SK-N-SH (cell line): ENCODE data around the gene ELP4. TPM values are rescaled to one million over a fixed set of nuclear protein-coding genes. Genes with fewer than 3 reads are reported as not detected.

Source experiments
- CTCF ChIA-PET: fragments of 300-600, 350-600 bp; formaldehyde crosslinking; extraction: SDS; loops from one replicate; lab custom pipeline; 2021; lab: Yijun Ruan, JAX
- POLR2A ChIA-PET: fragments of 350-600 bp; sonication (Branson Sonifier 250); formaldehyde crosslinking; extraction: SDS; loops from one replicate; lab custom pipeline; 2020; ENCODE audit warnings: antibody characterized with exemption, inconsistent platforms; lab: Yijun Ruan, JAX
- DNase-seq: peaks from one replicate; pipeline ENCODE4 v3.0.0; 2012
- H2AFZ ChIP-seq: fragments of 200-600 bp; sonication (generic); 2 replicates; pipeline ENCODE4 v1.8.1; 2016; ENCODE audit warnings: antibody characterized with exemption, mild to moderate bottlenecking, low read depth
- H3F3A ChIP-seq: fragments of 200-600 bp; sonication (generic); replicated peaks from 2 replicates; pipeline ENCODE3; 2016; ENCODE audit warnings: antibody characterized with exemption, mild to moderate bottlenecking; ENCODE audit not compliant: insufficient read depth
- H3K27ac ChIP-seq, 2 experiments: fragments of 200-500 bp in 1 of 2; fragments of 200-600 bp in 1 of 2; sonication (Bioruptor generic) in 1 of 2; sonication (generic), shearing (Covaris generic) in 1 of 2; 2 replicates each; pipeline versions ENCODE4 v1.5.1 to v1.6.1; 2014 to 2016; ENCODE audit warnings: low read depth in 2 of 2, inconsistent platforms in 1 of 2, low read length in 1 of 2, mild to moderate bottlenecking in 1 of 2, mixed read lengths in 1 of 2
- H3K27me3 ChIP-seq: fragments of 200-600 bp; sonication (generic), shearing (Covaris generic); 2 replicates; pipeline ENCODE4 v1.6.1; 2016; ENCODE audit warnings: mixed run types; ENCODE audit not compliant: insufficient read depth
- H3K36me3 ChIP-seq, 2 experiments: fragments of 200-500 bp in 1 of 2; fragments of 200-600 bp in 1 of 2; sonication (Bioruptor generic) in 1 of 2; sonication (generic) in 1 of 2; replicated peaks in 1 of 2; 2 replicates each; pipeline versions ENCODE3 to v1.5.1; 2014 to 2016; ENCODE audit warnings: low read length in 1 of 2, mild to moderate bottlenecking in 1 of 2; ENCODE audit not compliant: insufficient read depth in 2 of 2, control insufficient read depth in 1 of 2
- H3K4me1 ChIP-seq, 2 experiments: fragments of 200-500 bp in 1 of 2; fragments of 200-600 bp in 1 of 2; sonication (Bioruptor generic) in 1 of 2; sonication (generic), shearing (Covaris generic) in 1 of 2; 2 replicates each; pipeline versions ENCODE4 v1.5.1 to v1.6.1; 2014 to 2016; ENCODE audit warnings: low read depth in 1 of 2, low read length in 1 of 2, mixed run types in 1 of 2; ENCODE audit not compliant: insufficient read depth in 2 of 2, control insufficient read depth in 1 of 2
- H3K4me2 ChIP-seq: fragments of 200-600 bp; sonication (generic), shearing (Covaris generic); 2 replicates; pipeline ENCODE4 v1.6.1; 2017; ENCODE audit warnings: mixed run types
- H3K4me3 ChIP-seq, 2 experiments: fragments of 200-500 bp in 1 of 2; fragments of 200-600 bp in 1 of 2; sonication (Bioruptor generic) in 1 of 2; sonication (generic), shearing (Covaris generic) in 1 of 2; 2 replicates each; pipeline versions ENCODE4 v1.5.1 to v1.8.1; 2014 to 2016; ENCODE audit warnings: low read depth in 2 of 2, inconsistent platforms in 1 of 2, low read length in 1 of 2, mild to moderate bottlenecking in 1 of 2, mixed read lengths in 1 of 2, moderate library complexity in 1 of 2
- H3K79me2 ChIP-seq: fragments of 200-600 bp; sonication (generic); 2 replicates; pipeline ENCODE4 v1.8.1; 2017; ENCODE audit warnings: mild to moderate bottlenecking; ENCODE audit not compliant: insufficient read depth
- H3K9ac ChIP-seq: fragments of 200-600 bp; sonication (generic); 2 replicates; pipeline ENCODE4 v1.6.1; 2017; ENCODE audit warnings: mixed run types
- H3K9me2 ChIP-seq: fragments of 200-600 bp; sonication (generic); 2 replicates; pipeline ENCODE4 v1.6.1; 2017; ENCODE audit warnings: mixed run types
- H3K9me3 ChIP-seq: fragments of 200-600 bp; sonication (generic); 2 replicates; pipeline ENCODE4 v1.6.1; 2017; ENCODE audit warnings: mixed run types, mild to moderate bottlenecking, moderate library complexity
- H4K20me1 ChIP-seq: fragments of 200-600 bp; sonication (generic); 2 replicates; pipeline ENCODE4 v1.6.1; 2017; ENCODE audit warnings: mild to moderate bottlenecking, mixed run types; ENCODE audit not compliant: insufficient read depth
- CHD2 ChIP-seq: fragments of 150-350 bp; IDR thresholded peaks from 2 replicates; pipeline ENCODE4 v1.6.1; 2018; ENCODE audit warnings: low read length; ENCODE audit not compliant: partially characterized antibody
- CTCF ChIP-seq: fragments of 200-600 bp; sonication (generic); IDR thresholded peaks from 2 replicates; pipeline ENCODE4 v1.6.1; 2017; ENCODE audit warnings: antibody characterized with exemption, mild to moderate bottlenecking, moderate library complexity
- EP300 ChIP-seq, 2 experiments: IDR thresholded peaks; 2 replicates each; pipeline versions ENCODE4 v1.4.0 to v1.6.1; 2012; ENCODE audit warnings: borderline replicate concordance in 1 of 2, low read depth in 1 of 2, low read length in 1 of 2
- EZH2phosphoT487 ChIP-seq: fragments of 200-600 bp; sonication (generic); IDR thresholded peaks from 2 replicates; pipeline ENCODE4 v1.6.1; 2017; ENCODE audit warnings: low read depth, mixed run types, mild to moderate bottlenecking, antibody characterized with exemption, moderate library complexity, borderline replicate concordance
- FOSL2 ChIP-seq: IDR thresholded peaks from 2 replicates; pipeline ENCODE4 v1.4.0; 2012; ENCODE audit warnings: low read depth, mild to moderate bottlenecking, moderate library complexity, borderline replicate concordance
- FOXM1 ChIP-seq: IDR thresholded peaks from 2 replicates; pipeline ENCODE4 v1.4.0; 2012; ENCODE audit warnings: low read depth, mild to moderate bottlenecking
- GABPA ChIP-seq: IDR thresholded peaks from 2 replicates; pipeline ENCODE4 v1.4.0; 2012; ENCODE audit warnings: low read depth, mild to moderate bottlenecking
- NFIC ChIP-seq: IDR thresholded peaks from 2 replicates; pipeline ENCODE4 v1.4.0; 2012; ENCODE audit warnings: borderline replicate concordance
- POLR2AphosphoS5 ChIP-seq: IDR thresholded peaks from 2 replicates; pipeline ENCODE4 v1.6.1; 2012; ENCODE audit warnings: low read depth, low read length
- RAD21 ChIP-seq: IDR thresholded peaks from 2 replicates; pipeline ENCODE4 v1.6.1; 2012; ENCODE audit warnings: mild to moderate bottlenecking, low read length
- RFX5 ChIP-seq: IDR thresholded peaks from 2 replicates; pipeline ENCODE4 v1.6.1; 2012; ENCODE audit warnings: mild to moderate bottlenecking, improper control_type of control experiment, low read length
- RXRA ChIP-seq: IDR thresholded peaks from 2 replicates; pipeline ENCODE4 v1.4.0; 2012; ENCODE audit warnings: low read depth, mild to moderate bottlenecking, borderline replicate concordance
- SMC3 ChIP-seq: IDR thresholded peaks from 2 replicates; pipeline ENCODE4 v1.6.1; 2012; ENCODE audit warnings: low read depth, low read length, improper control_type of control experiment
- TAF1 ChIP-seq: IDR thresholded peaks from 2 replicates; pipeline ENCODE4 v1.6.1; 2012; ENCODE audit warnings: low read depth, mild to moderate bottlenecking, low read length, moderate library complexity, borderline replicate concordance
- TCF12 ChIP-seq: IDR thresholded peaks from 2 replicates; pipeline ENCODE4 v1.4.0; 2012
- TEAD4 ChIP-seq: IDR thresholded peaks from 2 replicates; pipeline ENCODE4 v1.4.0; 2012; ENCODE audit warnings: mild to moderate bottlenecking, borderline replicate concordance; ENCODE audit not compliant: insufficient read depth
- YY1 ChIP-seq: IDR thresholded peaks from 2 replicates; pipeline ENCODE4 v1.4.0; 2012; ENCODE audit warnings: low read depth, mild to moderate bottlenecking
- ZBTB33 ChIP-seq: IDR thresholded peaks from 2 replicates; pipeline ENCODE4 v1.4.0; 2012; ENCODE audit warnings: low read depth, borderline replicate concordance
- WGBS: methylation state at CpG from one replicate; pipeline ENCODE4 v1.1.6; 2017; ENCODE audit warnings: low lambda C conversion rate; 5-methylcytosine and 5-hydroxymethylcytosine counted together
- polyA plus RNA-seq, 3 experiments: library from polyadenylated mRNA; depleted of rRNA; stranded (reverse); fragments of >200 nt; gene quantifications; 2 replicates each; pipeline ENCODE4 v1.2.3, GENCODE V29; 2012

Gene ELP4
- polyA plus RNA-seq, 1 of the 3 experiments (the other 2 are of a cell fraction): 7.0 TPM

- no peak for TF ChIP-seq FOSL2
- no peak for TF ChIP-seq RAD21
- TF ChIP-seq TAF1: no peak
- no peak for TF ChIP-seq FOXM1
- no peak for TF ChIP-seq ZBTB33
- TF ChIP-seq CHD2: no peak
- TF ChIP-seq NFIC: no peak
- TF ChIP-seq TCF12: no peak
- no peak for TF ChIP-seq CTCF
- no peak for TF ChIP-seq GABPA
- TF ChIP-seq POLR2AphosphoS5: no peak
- no peak for TF ChIP-seq RFX5
- no peak for TF ChIP-seq TEAD4
Measured at GRCh38 chr11:31649129-31649966, 139.8 kb downstream of the ELP4 start.

GRCh38 chr11:31651208-31651607 lies 141.6 kb downstream of the ELP4 start:
- peaks cover 11% of the 10 kb centered on the region for H3F3A ChIP-seq
- CTCF ChIA-PET: interaction anchor here (1.6 to 3.7 kb wide), 2 partner anchors 10 to 15 kb away, joined by 5 to 18 read pairs; no protein-coding TSS in a partner anchor
- no peak for TF ChIP-seq TAF1
- no peak for TF ChIP-seq EP300 (IDR thresholded peaks at IDR 0.05; ENCODE audit: borderline replicate concordance in 1 of 2, low read depth in 1 of 2, low read length in 1 of 2)
- TF ChIP-seq TCF12: no peak
- TF ChIP-seq ZBTB33: no peak
- TF ChIP-seq EZH2phosphoT487: no peak
- TF ChIP-seq FOSL2: no peak
- TF ChIP-seq TEAD4: no peak
- TF ChIP-seq CTCF: no peak
- no peak for TF ChIP-seq RXRA
- no peak for TF ChIP-seq YY1
- TF ChIP-seq SMC3: no peak

More at GRCh38 chr11:31649129-31649966, 139.8 kb downstream of the ELP4 start:
- ChIA-PET POLR2A (no interaction called here), CTCF (interaction anchor here (3.7 kb wide), 1 partner anchor 8 kb away, joined by 18 read pairs; no protein-coding TSS in a partner anchor)
- Histone ChIP-seq H3F3A (peaks cover 19% of the 10 kb centered on the region), H4K20me1 (no peaks in the 10 kb centered on the region), H3K4me1 (peaks cover 0 to 7% of the 10 kb centered on the region in 2 experiments; a peak in 1 of 4 replicates), H3K4me2 (no peak overlapping the region), H3K27ac (no peak overlapping the region), H3K4me3 (no peak overlapping the region), H3K27me3 (no peaks in the 10 kb centered on the region), H3K9me2 (no peaks in the 10 kb centered on the region), H2AFZ (no peak overlapping the region), H3K79me2 (no peaks in the 10 kb centered on the region), H3K9me3 (no peaks in the 10 kb centered on the region), H3K9ac (no peak overlapping the region), H3K36me3 (no peaks in the 10 kb centered on the region)
- 95% methylated on average over 6 of the region's 6 CpGs for WGBS
- no peak for DNase-seq

More at GRCh38 chr11:31651208-31651607, 141.6 kb downstream of the ELP4 start:
- Histone ChIP-seq H3K9me2 (no peaks in the 10 kb centered on the region), H3K9ac (no peak overlapping the region), H3K27ac (no peak overlapping the region), H3K9me3 (no peaks in the 10 kb centered on the region), H3K27me3 (no peaks in the 10 kb centered on the region), H3K4me3 (no peak overlapping the region), H2AFZ (no peak overlapping the region), H3K36me3 (no peaks in the 10 kb centered on the region), H3K79me2 (no peaks in the 10 kb centered on the region), H4K20me1 (no peaks in the 10 kb centered on the region), H3K4me1 (peaks cover 0 to 6% of the 10 kb centered on the region in 2 experiments; a peak in 1 of 4 replicates), H3K4me2 (no peak overlapping the region)
- DNase-seq: no peak
- POLR2A ChIA-PET: no interaction called here
